HEK293 (cell line): ENCODE measurements around the gene FCMR.

ENCODE experiments used
- CTCF ChIP-seq: fragments of 450-650 bp; formaldehyde crosslinking; IDR thresholded peaks from 2 replicates; pipeline ENCODE4 v1.5.1; 2016; ENCODE audit warnings: missing biosample characterization, missing genetic modification characterization
- GLI2 ChIP-seq: fragments of 450-650 bp; formaldehyde crosslinking; IDR thresholded peaks from 2 replicates; pipeline ENCODE4; 2017; ENCODE audit warnings: missing biosample characterization, missing genetic modification characterization, low read depth, borderline replicate concordance
- MEIS1 ChIP-seq: sonication (generic); formaldehyde crosslinking; IDR thresholded peaks from 2 replicates; pipeline ENCODE4 v1.8.1; 2022; ENCODE audit warnings: missing genetic modification reagents, mild to moderate bottlenecking, borderline replicate concordance
- ZBTB7A ChIP-seq: fragments of 450-650 bp; formaldehyde crosslinking; IDR thresholded peaks from 2 replicates; pipeline ENCODE4 v1.5.1; 2016; ENCODE audit warnings: low read depth, missing biosample characterization, missing genetic modification characterization
- ZNF211 ChIP-seq: fragments of 450-650 bp; formaldehyde crosslinking; IDR thresholded peaks from 2 replicates; pipeline ENCODE4 v1.5.1; 2016; ENCODE audit warnings: low read depth, missing biosample characterization, missing genetic modification characterization
- ZNF223 ChIP-seq: fragments of 450-650 bp; formaldehyde crosslinking; IDR thresholded peaks from 2 replicates; pipeline ENCODE4 v1.5.1; 2016; ENCODE audit warnings: missing biosample characterization, missing genetic modification characterization
- ZNF394 ChIP-seq: fragments of 450-650 bp; formaldehyde crosslinking; IDR thresholded peaks from 2 replicates; pipeline ENCODE4 v1.5.1; 2016; ENCODE audit warnings: missing biosample characterization, missing genetic modification characterization, mild to moderate bottlenecking, moderate library complexity, borderline replicate concordance
- ZNF530 ChIP-seq: fragments of 450-650 bp; formaldehyde crosslinking; IDR thresholded peaks from 2 replicates; pipeline ENCODE4 v1.5.1; 2016; ENCODE audit warnings: low read depth, missing biosample characterization, missing genetic modification characterization
- ZNF580 ChIP-seq: fragments of 450-650 bp; formaldehyde crosslinking; IDR thresholded peaks from 2 replicates; pipeline ENCODE4 v1.5.1; 2016; ENCODE audit warnings: missing biosample characterization, missing genetic modification characterization
- ZNF768 ChIP-seq: fragments of 450-650 bp; formaldehyde crosslinking; IDR thresholded peaks from 2 replicates; pipeline ENCODE4 v1.5.1; 2018; ENCODE audit warnings: missing biosample characterization, mild to moderate bottlenecking, missing genetic modification characterization
- ZNF785 ChIP-seq: fragments of 450-650 bp; formaldehyde crosslinking; IDR thresholded peaks from 2 replicates; pipeline ENCODE4 v1.5.1; 2016; ENCODE audit warnings: missing biosample characterization, missing genetic modification characterization

GRCh38 chr1:206891412-206891811 lies 30.3 kb downstream of the FCMR start:
- TF ChIP-seq GLI2 (tag by site-specific recombination) = no peak
- no peak for TF ChIP-seq ZNF211 (tag by site-specific recombination)
- no peak for TF ChIP-seq ZNF394
- TF ChIP-seq ZNF768 = no peak
- no peak for TF ChIP-seq CTCF
- TF ChIP-seq MEIS1 (CRISPR knock-in tag) = no peak
- no peak for TF ChIP-seq ZNF223 (tag by site-specific recombination)
- no peak for TF ChIP-seq ZBTB7A
- TF ChIP-seq ZNF530 (tag by site-specific recombination) = no peak
- TF ChIP-seq ZNF785 (tag by site-specific recombination) = no peak
- TF ChIP-seq ZNF580 = no peak
